Astrocyte (in vitro differentiated cells and primary cell): Measurements from ENCODE around the gene ISLR. TPM values are rescaled to one million over a fixed set of nuclear protein-coding genes. Genes with fewer than 3 reads are reported as not detected.

Source experiments
- DNase-seq: peaks from one replicate; pipeline ENCODE4 v3.0.0-alpha.2; 2010; ENCODE audit warnings: low read depth
- FAIRE-seq: peaks from 2 replicates; lab custom pipeline; 2011; peaks lifted over from hg19 to GRCh38; lab: Jason Lieb, UNC
- H2AFZ ChIP-seq: 2 replicates; pipeline ENCODE4 v1.6.0; 2012; ENCODE audit warnings: low read depth, low read length, inconsistent platforms
- H3K27ac ChIP-seq: 2 replicates; pipeline ENCODE4 v1.5.1; 2011; ENCODE audit warnings: low read depth, low read length, inconsistent platforms
- H3K27me3 ChIP-seq: 2 replicates; pipeline ENCODE4 v1.6.0; 2011; ENCODE audit warnings: low read length, inconsistent platforms; ENCODE audit not compliant: insufficient read depth
- H3K36me3 ChIP-seq: 2 replicates; pipeline ENCODE4 v1.5.1; 2011; ENCODE audit warnings: low read length, inconsistent platforms; ENCODE audit not compliant: insufficient read depth
- H3K4me1 ChIP-seq: 2 replicates; pipeline ENCODE4 v1.5.1; 2011; ENCODE audit warnings: low read length, inconsistent platforms; ENCODE audit not compliant: insufficient read depth
- H3K4me2 ChIP-seq: 2 replicates; pipeline ENCODE4 v1.6.0; 2012; ENCODE audit warnings: low read length, inconsistent platforms
- H3K4me3 ChIP-seq: 2 replicates; pipeline ENCODE4 v1.5.1; 2011; ENCODE audit warnings: low read depth, mild to moderate bottlenecking, low read length, inconsistent platforms; ENCODE audit not compliant: insufficient read depth
- H3K79me2 ChIP-seq: 2 replicates; pipeline ENCODE4 v1.6.0; 2012; ENCODE audit warnings: mild to moderate bottlenecking, low read length, inconsistent platforms; ENCODE audit not compliant: insufficient read depth
- H3K9ac ChIP-seq: 2 replicates; pipeline ENCODE4 v1.6.0; 2012; ENCODE audit warnings: mild to moderate bottlenecking, low read length, inconsistent platforms
- H3K9me3 ChIP-seq: 2 replicates; pipeline ENCODE4 v1.5.1; 2012; ENCODE audit warnings: low read depth, mild to moderate bottlenecking, low read length, inconsistent platforms; ENCODE audit not compliant: insufficient read depth
- H4K20me1 ChIP-seq: 2 replicates; pipeline ENCODE4 v1.6.0; 2012; ENCODE audit warnings: low read length, inconsistent platforms; ENCODE audit not compliant: insufficient read depth
- H3K27ac Mint-ChIP-seq: one replicate; pipeline ENCODE4 v1.8.0; 2021; ENCODE audit warnings: mild to moderate bottlenecking, mixed read lengths; ENCODE audit not compliant: unreplicated experiment
- H3K27me3 Mint-ChIP-seq: one replicate; pipeline ENCODE4 v1.8.0; 2021; ENCODE audit warnings: low read depth, mixed read lengths; ENCODE audit not compliant: unreplicated experiment
- H3K36me3 Mint-ChIP-seq: one replicate; pipeline ENCODE4 v1.8.0; 2021; ENCODE audit warnings: low read depth, mixed read lengths; ENCODE audit not compliant: unreplicated experiment
- H3K4me1 Mint-ChIP-seq: one replicate; pipeline ENCODE4 v1.8.0; 2021; ENCODE audit warnings: low read depth, mixed read lengths; ENCODE audit not compliant: unreplicated experiment
- H3K4me3 Mint-ChIP-seq: one replicate; pipeline ENCODE4 v1.8.0; 2021; ENCODE audit warnings: mild to moderate bottlenecking, moderate library complexity, mixed read lengths; ENCODE audit not compliant: unreplicated experiment
- H3K9me3 Mint-ChIP-seq: one replicate; pipeline ENCODE4 v1.8.0; 2021; ENCODE audit warnings: mild to moderate bottlenecking, mixed read lengths; ENCODE audit not compliant: unreplicated experiment
- EZH2 ChIP-seq: IDR thresholded peaks from 2 replicates; pipeline ENCODE4 v1.6.1; 2012; ENCODE audit warnings: mild to moderate bottlenecking, low read length, inconsistent platforms; ENCODE audit not compliant: insufficient read depth
- total RNA-seq: library from RNA; stranded (reverse); gene quantifications from 2 replicates; pipeline ENCODE4 v1.2.1, GENCODE V29; 2021
- TF ChIP-seq, protein P1 (sequence below): IDR thresholded peaks from 2 replicates; pipeline ENCODE4 v1.5.1; 2011; ENCODE audit warnings: low read depth, mild to moderate bottlenecking, inconsistent platforms, low read length, moderate library complexity; ENCODE audit not compliant: insufficient read depth

The ISLR gene
- total RNA-seq, 1 donor from 2014 or later = 1.6 TPM

DNA sequence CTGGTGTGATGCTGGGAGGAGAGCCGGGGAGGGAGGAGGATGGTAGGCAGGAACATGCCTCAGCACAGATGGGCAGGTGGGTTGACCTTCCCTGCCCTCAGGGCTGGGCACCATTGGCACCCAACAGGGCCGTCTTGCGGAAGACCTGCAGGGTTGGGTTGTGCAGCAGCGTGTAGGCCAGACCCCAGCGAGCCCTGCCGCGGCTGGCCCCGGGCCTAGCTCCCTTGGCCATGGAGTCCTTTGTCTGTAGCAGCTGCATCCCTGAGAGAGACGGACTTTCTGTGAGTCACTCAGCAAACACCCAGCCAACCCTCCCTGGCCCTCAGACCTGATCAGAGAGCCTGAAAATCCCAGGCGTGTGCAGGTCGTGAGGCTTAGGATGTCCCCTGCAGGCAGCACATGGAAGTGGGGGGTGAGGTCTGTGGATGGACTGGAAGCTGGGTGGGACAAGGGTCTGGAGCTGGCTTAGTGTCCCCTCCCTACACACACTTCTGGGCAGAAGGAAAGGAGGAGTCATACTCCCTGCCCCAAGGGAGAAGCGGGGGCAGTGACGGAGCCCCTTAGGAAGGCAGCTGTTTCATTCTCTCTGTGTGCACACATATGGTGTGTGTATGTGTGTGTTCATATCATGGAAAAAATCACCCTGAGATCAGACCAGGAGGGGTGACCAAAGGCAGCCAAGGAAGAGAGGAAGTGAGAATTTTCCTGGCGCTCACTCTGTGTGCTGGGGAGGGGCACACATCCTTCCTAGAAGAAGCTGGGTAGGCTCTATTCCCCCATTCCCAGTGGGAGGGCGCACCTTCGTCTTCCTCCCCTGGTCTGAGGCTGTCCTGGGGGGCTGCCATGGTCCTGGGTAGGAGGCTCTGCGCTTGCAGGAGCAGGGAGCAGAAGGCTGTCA is 6.7 kb downstream of the ISLR start:
- FAIRE-seq = peak; percentile 62

DNA sequence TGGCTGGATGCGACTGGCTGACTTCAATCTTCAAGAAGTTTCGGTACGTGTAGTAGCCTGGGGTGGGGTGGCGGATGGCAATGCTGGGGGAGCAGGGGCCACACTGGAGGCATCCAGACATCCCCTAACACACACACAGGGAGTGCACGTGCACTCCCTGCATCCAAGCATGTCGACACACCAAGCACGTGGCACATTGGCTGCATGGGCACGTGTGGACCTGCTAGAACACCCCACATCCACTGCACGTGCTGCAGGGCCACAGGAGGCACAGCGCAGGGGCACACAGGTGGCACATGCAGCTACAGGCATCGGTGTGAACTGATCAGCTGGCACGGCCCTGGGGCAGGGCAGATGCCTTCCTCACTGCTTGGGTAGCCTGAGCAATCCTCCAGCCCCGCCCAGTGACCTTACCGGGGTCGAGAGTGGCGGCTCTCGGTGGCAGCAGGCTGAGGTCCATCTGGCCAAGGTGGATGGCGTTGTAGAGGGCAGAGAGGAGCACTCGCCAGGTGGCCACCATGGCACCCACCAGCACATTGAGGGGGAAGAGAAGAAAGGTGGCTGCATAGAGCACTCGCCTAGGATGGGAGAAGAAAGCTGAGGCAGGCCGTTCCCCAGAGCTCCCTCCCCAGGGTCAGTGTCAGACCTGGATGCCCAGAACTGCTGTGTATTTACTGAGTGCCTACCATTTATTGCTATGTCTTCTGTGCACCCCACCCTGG is 7.5 kb downstream of the ISLR start:
- H3K27ac ChIP-seq = peak overlapping the region; percentile 83

More for the DNA sequence above, 6.7 kb downstream of the ISLR start:
- Mint-ChIP-seq H3K27ac (peak overlapping the region; percentile 81), H3K27me3 (peaks cover 36% of the 10 kb centered on the region), H3K36me3 (peaks cover 6% of the 10 kb centered on the region), H3K9me3 (peaks cover 7% of the 10 kb centered on the region), H3K4me1 (peaks cover 36% of the 10 kb centered on the region), H3K4me3 (no peak overlapping the region)
- TF ChIP-seq, protein P1, sequence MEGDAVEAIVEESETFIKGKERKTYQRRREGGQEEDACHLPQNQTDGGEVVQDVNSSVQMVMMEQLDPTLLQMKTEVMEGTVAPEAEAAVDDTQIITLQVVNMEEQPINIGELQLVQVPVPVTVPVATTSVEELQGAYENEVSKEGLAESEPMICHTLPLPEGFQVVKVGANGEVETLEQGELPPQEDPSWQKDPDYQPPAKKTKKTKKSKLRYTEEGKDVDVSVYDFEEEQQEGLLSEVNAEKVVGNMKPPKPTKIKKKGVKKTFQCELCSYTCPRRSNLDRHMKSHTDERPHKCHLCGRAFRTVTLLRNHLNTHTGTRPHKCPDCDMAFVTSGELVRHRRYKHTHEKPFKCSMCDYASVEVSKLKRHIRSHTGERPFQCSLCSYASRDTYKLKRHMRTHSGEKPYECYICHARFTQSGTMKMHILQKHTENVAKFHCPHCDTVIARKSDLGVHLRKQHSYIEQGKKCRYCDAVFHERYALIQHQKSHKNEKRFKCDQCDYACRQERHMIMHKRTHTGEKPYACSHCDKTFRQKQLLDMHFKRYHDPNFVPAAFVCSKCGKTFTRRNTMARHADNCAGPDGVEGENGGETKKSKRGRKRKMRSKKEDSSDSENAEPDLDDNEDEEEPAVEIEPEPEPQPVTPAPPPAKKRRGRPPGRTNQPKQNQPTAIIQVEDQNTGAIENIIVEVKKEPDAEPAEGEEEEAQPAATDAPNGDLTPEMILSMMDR = no peak
- no peak for TF ChIP-seq EZH2
- H3K4me1 ChIP-seq = peaks cover 53% of the 10 kb centered on the region
- H2AFZ ChIP-seq = no peak overlapping the region
- H3K79me2 ChIP-seq = no peaks in the 10 kb centered on the region
- no peaks in the 10 kb centered on the region for H3K9me3 ChIP-seq
- H3K4me3 ChIP-seq = no peak overlapping the region
- no peaks in the 10 kb centered on the region for H3K27me3 ChIP-seq
- peak; percentile 71 for DNase-seq
- H3K4me2 ChIP-seq = peak overlapping the region; percentile 62
- no peaks in the 10 kb centered on the region for H4K20me1 ChIP-seq
- peak overlapping the region; percentile 71 for H3K9ac ChIP-seq
- no peaks in the 10 kb centered on the region for H3K36me3 ChIP-seq
- peak overlapping the region; percentile 83 for H3K27ac ChIP-seq

DNA sequence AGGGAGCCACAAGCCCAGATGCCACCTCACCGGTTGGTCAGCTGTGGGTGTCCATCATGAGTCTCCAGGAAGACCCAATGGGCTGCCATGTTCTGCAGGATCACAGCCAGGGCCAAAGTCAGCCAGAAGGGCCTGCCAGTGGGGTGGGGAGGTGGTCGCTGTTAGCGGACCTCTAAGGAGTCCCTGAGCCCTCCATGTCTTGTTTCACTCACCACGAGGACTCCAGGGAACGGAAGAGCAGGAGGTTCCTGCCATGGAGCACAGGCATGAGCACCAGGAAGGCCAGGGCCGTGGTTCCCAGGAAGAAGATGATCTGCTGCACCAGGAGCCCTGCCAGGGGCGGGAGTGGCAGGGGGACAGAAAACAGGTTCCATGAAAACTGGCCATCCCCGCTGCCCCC is 8.6 kb downstream of the ISLR start:
- Histone ChIP-seq H3K4me3 (no peak overlapping the region), H3K9ac (no peak overlapping the region), H2AFZ (no peak overlapping the region), H3K4me2 (no peak overlapping the region), H4K20me1 (no peaks in the 10 kb centered on the region), H3K27ac (no peak overlapping the region), H3K27me3 (no peaks in the 10 kb centered on the region), H3K79me2 (no peaks in the 10 kb centered on the region), H3K36me3 (no peaks in the 10 kb centered on the region), H3K9me3 (no peaks in the 10 kb centered on the region), H3K4me1 (peaks cover 51% of the 10 kb centered on the region)
- Mint-ChIP-seq H3K4me1 (peaks cover 33% of the 10 kb centered on the region), H3K27me3 (peaks cover 38% of the 10 kb centered on the region), H3K9me3 (peaks cover 7% of the 10 kb centered on the region), H3K4me3 (no peak overlapping the region), H3K36me3 (peaks cover 3% of the 10 kb centered on the region), H3K27ac (no peak overlapping the region)
- no peak for TF ChIP-seq EZH2
- TF ChIP-seq, protein P1 = no peak
- no peak for DNase-seq
- no peak for FAIRE-seq

More for the DNA sequence above, 7.5 kb downstream of the ISLR start:
- DNase-seq (no peak), FAIRE-seq (no peak)
- H3K36me3 ChIP-seq = no peaks in the 10 kb centered on the region
- H3K79me2 ChIP-seq = no peaks in the 10 kb centered on the region
- H3K9me3 ChIP-seq = no peaks in the 10 kb centered on the region
- no peak overlapping the region for H3K27ac Mint-ChIP-seq
- no peak overlapping the region for H3K4me3 Mint-ChIP-seq
- peaks cover 42% of the 10 kb centered on the region for H3K4me1 Mint-ChIP-seq
- H3K4me2 ChIP-seq = peak overlapping the region; percentile 62
- H3K4me3 ChIP-seq = no peak overlapping the region
- peaks cover 6% of the 10 kb centered on the region for H3K36me3 Mint-ChIP-seq
- peaks cover 7% of the 10 kb centered on the region for H3K9me3 Mint-ChIP-seq
- H3K4me1 ChIP-seq = peaks cover 60% of the 10 kb centered on the region
- no peak for TF ChIP-seq EZH2
- H3K9ac ChIP-seq = peak overlapping the region; percentile 71
- peaks cover 39% of the 10 kb centered on the region for H3K27me3 Mint-ChIP-seq
- no peaks in the 10 kb centered on the region for H3K27me3 ChIP-seq
- no peaks in the 10 kb centered on the region for H4K20me1 ChIP-seq
- H2AFZ ChIP-seq = no peak overlapping the region
